Thymus (tissue), 11 donors: Measurements from ENCODE around the gene CSRP3. TPM values are rescaled to one million over a fixed set of nuclear protein-coding genes. Genes with fewer than 3 reads are reported as not detected.
"Not testable (repeated sequence)": the region's sequence is repeated elsewhere in the genome, so short reads cannot be mapped to it uniquely, and the experiment has no call there.

Experiments
- DNase-seq, 9 donors: peaks; one replicate each; pipeline ENCODE4 v3.0.0-alpha.2; 2013; ENCODE audit warnings: low spot score in 9 of 9, low read depth in 6 of 9, missing footprints in 1 of 9
- H3K27ac ChIP-seq, 2 donors: one replicate each; pipeline ENCODE4 v1.5.1; 2013; ENCODE audit warnings: control low read depth in 1 of 2, low read depth in 1 of 2, low read length in 1 of 2, mild to moderate bottlenecking in 1 of 2, moderate library complexity in 1 of 2
- H3K27me3 ChIP-seq, 2 donors: one replicate each; pipeline ENCODE4 v1.5.1; 2013; ENCODE audit warnings: low read length in 1 of 2; ENCODE audit not compliant: control insufficient read depth in 2 of 2, insufficient read depth in 1 of 2
- H3K36me3 ChIP-seq, 2 donors: one replicate each; pipeline ENCODE4 v1.5.1; 2013; ENCODE audit warnings: low read length in 1 of 2, mild to moderate bottlenecking in 1 of 2, moderate library complexity in 1 of 2; ENCODE audit not compliant: control insufficient read depth in 2 of 2, insufficient read depth in 2 of 2
- H3K4me1 ChIP-seq, 2 donors: one replicate each; pipeline ENCODE4 v1.5.1; 2013; ENCODE audit warnings: low read length in 2 of 2; ENCODE audit not compliant: control insufficient read depth in 2 of 2, insufficient read depth in 2 of 2
- H3K4me3 ChIP-seq, 2 donors: one replicate each; pipeline ENCODE4 v1.5.1; 2013; ENCODE audit warnings: low read length in 2 of 2, control low read depth in 1 of 2, mild to moderate bottlenecking in 1 of 2
- H3K9me3 ChIP-seq, 2 donors: one replicate each; pipeline ENCODE4 v1.5.1; 2013; ENCODE audit warnings: low read length in 1 of 2, mild to moderate bottlenecking in 1 of 2; ENCODE audit not compliant: control insufficient read depth in 2 of 2, insufficient read depth in 1 of 2
- WGBS: extraction: QIAGEN DNeasy Blood & Tissue Kit; methylation state at CpG from one replicate; pipeline ENCODE4 v1.1.7; 2013; 5-methylcytosine and 5-hydroxymethylcytosine counted together
- polyA plus RNA-seq: library from polyadenylated mRNA; stranded (reverse); fragments of 200-250 nt; gene quantifications from one replicate; pipeline ENCODE4 v1.2.3, GENCODE V29; 2013
- total RNA-seq: library from RNA; stranded (reverse); fragments of 120-200 nt; gene quantifications from one replicate; pipeline ENCODE4 v1.2.4, GENCODE V29; 2013
- donor health status: healthy.

CSRP3 gene
- total and polyA plus RNA-seq, 2 donors, result 0.37 to 0.38 TPM

DNA sequence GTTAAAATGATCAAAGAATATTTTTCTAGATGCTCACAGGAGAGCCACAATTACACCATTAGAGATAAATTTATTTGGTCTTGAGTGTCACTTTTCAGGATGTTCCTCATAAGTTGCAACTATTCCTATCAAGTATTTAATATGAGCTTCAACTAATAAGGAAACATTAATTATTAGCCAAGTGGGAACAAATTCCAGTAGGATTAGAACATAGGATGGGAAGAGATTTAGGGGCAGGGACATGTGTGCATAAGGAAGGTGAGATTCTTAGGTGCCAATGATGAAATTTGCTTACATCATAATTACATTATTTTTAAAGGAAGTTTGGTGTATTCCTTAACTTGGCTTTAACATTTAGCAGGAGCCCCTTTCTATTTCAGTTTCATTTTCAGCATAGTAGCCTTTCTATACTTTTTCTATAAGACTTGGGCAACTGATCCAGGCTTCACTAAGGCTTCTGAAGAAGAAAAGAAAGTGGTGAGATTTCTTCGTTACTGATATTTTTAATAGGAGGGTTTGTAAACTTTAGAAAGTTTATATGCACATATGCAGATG is 38.8 kb downstream of the CSRP3 start:
- WGBS, result 99% methylated on average over 1 of the region's 1 CpG
- H3K4me1 ChIP-seq, result no peaks in the 10 kb centered on the region
- H3K27ac ChIP-seq, result no peak overlapping the region
- no peaks in the 10 kb centered on the region for H3K9me3 ChIP-seq
- peaks cover 14 to 20% of the 10 kb centered on the region in 2 donors for H3K36me3 ChIP-seq
- no peak for DNase-seq
- H3K27me3 ChIP-seq, result no peaks in the 10 kb centered on the region
- H3K4me3 ChIP-seq, result no peak overlapping the region

- H3K4me3 ChIP-seq, result no peak overlapping the region
- no peaks in the 10 kb centered on the region for H3K27me3 ChIP-seq
- H3K36me3 ChIP-seq, result peaks cover 13% of the 10 kb centered on the region in 2 donors
- no peaks in the 10 kb centered on the region for H3K4me1 ChIP-seq
- no peak for DNase-seq
- H3K27ac ChIP-seq, result no peak overlapping the region
- 100% methylated on average over 2 of the region's 2 CpGs for WGBS
- H3K9me3 ChIP-seq, result no peaks in the 10 kb centered on the region
Measured at GRCh38 chr11:19161651-19162050, 40.1 kb downstream of the CSRP3 start.

GRCh38 chr11:19160847-19161246 is 40.9 kb downstream of the CSRP3 start:
- no peaks in the 10 kb centered on the region for H3K27me3 ChIP-seq
- no peaks in the 10 kb centered on the region for H3K9me3 ChIP-seq
- no peak for DNase-seq
- no peaks in the 10 kb centered on the region for H3K4me1 ChIP-seq
- H3K27ac ChIP-seq, result no peak overlapping the region
- peaks cover 14% of the 10 kb centered on the region in 2 donors for H3K36me3 ChIP-seq
- WGBS, result 99% methylated on average over 6 of the region's 6 CpGs
- H3K4me3 ChIP-seq, result no peak overlapping the region

DNA sequence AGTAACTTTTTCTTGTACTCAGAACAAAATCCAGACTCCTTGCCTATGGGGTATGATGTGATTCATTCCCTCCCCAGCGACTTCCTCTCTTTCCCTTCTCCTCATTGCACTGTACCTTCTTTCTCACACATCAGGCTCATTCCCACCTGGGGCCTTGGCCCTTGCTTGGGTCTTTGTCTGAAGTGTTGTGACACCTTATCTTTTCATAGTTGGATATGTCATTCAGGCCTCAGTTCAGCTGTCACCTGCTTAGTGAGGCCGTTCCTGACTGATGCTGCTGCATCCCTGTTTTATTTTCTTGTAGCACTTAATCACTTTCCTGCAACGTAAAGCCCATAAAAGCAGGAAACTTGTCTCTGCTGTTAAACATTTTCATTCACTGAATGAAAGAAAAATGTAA is 44.9 kb downstream of the CSRP3 start:
- no peak overlapping the region for H3K4me3 ChIP-seq
- no peak overlapping the region for H3K27ac ChIP-seq
- no peak for DNase-seq
- H3K4me1 ChIP-seq, result no peaks in the 10 kb centered on the region
- no peaks in the 10 kb centered on the region for H3K9me3 ChIP-seq
- no peaks in the 10 kb centered on the region for H3K27me3 ChIP-seq
- WGBS, result 64% methylated on average over 3 of the region's 3 CpGs
- peaks cover 9 to 12% of the 10 kb centered on the region in 2 donors for H3K36me3 ChIP-seq

GRCh38 chr11:19145319-19145718 is 56.5 kb downstream of the CSRP3 start:
- H3K27ac ChIP-seq, result no peak overlapping the region
- no peaks in the 10 kb centered on the region for H3K9me3 ChIP-seq
- no peaks in the 10 kb centered on the region for H3K27me3 ChIP-seq
- DNase-seq, result no peak
- no peaks in the 10 kb centered on the region for H3K4me1 ChIP-seq
- H3K36me3 ChIP-seq, result peaks cover 0 to 13% of the 10 kb centered on the region in 2 donors
- 65% methylated on average over 3 of the region's 3 CpGs for WGBS
- H3K4me3 ChIP-seq, result no peak overlapping the region

DNA sequence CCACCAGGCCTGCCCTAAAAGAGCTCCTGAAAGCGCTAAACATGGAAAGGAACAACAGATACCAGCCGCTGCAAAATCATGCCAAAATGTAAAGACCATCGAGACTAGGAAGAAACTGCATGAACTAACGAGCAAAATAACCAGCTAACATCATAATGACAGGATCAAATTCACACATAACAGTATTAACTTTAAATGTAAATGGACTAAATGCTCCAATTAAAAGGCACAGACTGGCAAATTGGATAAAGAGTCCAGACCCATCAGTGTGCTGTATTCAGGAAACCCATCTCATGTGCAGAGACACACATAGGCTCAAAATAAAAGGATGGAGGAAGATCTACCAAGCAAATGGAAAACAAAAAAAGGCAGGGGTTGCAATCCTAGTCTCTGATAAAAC is 64.9 kb downstream of the CSRP3 start:
- not testable (repeated sequence) for H3K27ac ChIP-seq, DNase-seq, H3K4me1 ChIP-seq, H3K9me3 ChIP-seq, H3K4me3 ChIP-seq, H3K27me3 ChIP-seq, H3K36me3 ChIP-seq
- 98% methylated on average over 4 of the region's 4 CpGs for WGBS

- no peaks in the 10 kb centered on the region for H3K4me1 ChIP-seq
- no peak for DNase-seq
- WGBS, result 100% methylated on average over 1 of the region's 1 CpG
Measured at GRCh38 chr11:19134004-19134403, 67.8 kb downstream of the CSRP3 start.

More at GRCh38 chr11:19134004-19134403, 67.8 kb downstream of the CSRP3 start:
- peaks cover 0 to 4% of the 10 kb centered on the region in 2 donors for H3K9me3 ChIP-seq
- H3K27ac ChIP-seq, result no peak overlapping the region
- H3K36me3 ChIP-seq, result peaks cover 0 to 3% of the 10 kb centered on the region in 2 donors
- H3K4me3 ChIP-seq, result no peak overlapping the region
- no peaks in the 10 kb centered on the region for H3K27me3 ChIP-seq

Other genes with a start within 250 kb of the CSRP3 start
- not detected for gene MRGPRX2, start 141.3 kb downstream of the CSRP3 start, total RNA-seq
- gene MRGPRX2, start 141.3 kb downstream of the CSRP3 start, polyA plus RNA-seq, result 0.02 TPM
- gene ZDHHC13, start 84.8 kb downstream of the CSRP3 start, total RNA-seq, result 15.7 TPM
- gene ZDHHC13, start 84.8 kb downstream of the CSRP3 start, polyA plus RNA-seq, result 23.6 TPM
- gene E2F8, start 39.0 kb upstream of the CSRP3 start, total RNA-seq, result 5.5 TPM
- 0.43 TPM for gene E2F8, start 39.0 kb upstream of the CSRP3 start, polyA plus RNA-seq